ENCODE data around the gene BMF.
"Not testable (repeated sequence)": the region's sequence is repeated elsewhere in the genome, so short reads cannot be mapped to it uniquely, and the experiment has no call there.

BMF gene

DNA sequence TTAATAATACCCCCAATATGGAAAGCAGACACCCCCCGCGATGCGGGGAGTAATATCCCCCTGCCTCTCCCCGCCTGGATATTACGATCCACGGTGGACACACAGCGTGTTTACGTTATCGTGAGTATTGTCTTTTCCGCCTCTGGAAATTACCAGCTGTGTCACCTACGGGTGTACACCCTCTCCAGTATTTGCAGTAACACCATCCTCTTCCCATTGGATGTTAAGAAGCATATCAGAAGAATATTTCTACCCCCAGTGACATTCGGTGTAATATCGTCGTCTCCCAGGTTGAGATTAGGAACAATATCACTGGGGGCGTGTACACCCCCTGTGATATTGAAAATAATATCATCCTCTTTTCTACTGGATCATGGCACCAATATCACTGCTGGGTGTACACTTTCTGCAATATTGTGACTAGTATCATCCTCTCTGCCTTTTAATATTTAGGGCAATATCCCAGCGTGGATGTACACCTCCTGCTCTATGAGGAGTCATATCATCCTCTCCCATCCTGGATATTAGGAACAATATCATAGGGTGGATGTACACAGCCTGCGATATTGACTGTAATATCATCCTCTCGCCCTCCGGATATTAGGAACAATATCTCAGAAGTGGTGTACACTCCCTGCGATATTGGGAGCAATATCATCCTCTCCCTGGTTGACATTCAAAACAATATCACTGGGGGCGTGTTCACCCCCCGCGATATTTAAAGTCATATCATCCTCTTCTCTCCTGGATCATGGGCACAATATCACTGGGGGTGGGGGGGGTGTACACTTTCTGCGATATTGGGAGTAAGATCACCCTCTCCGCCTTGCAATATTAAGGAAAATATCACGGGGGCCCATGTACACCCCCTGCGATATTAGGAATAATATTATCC is 20.3 kb upstream of the BMF start:
- no peak for DNase-seq (ENCODE audit: low read depth)

- no peak for DNase-seq (ENCODE audit: low read depth)
Measured at GRCh38 chr15:40125950-40126349, 17.3 kb upstream of the BMF start.

GRCh38 chr15:40124807-40125285 is 16.2 kb upstream of the BMF start:
- DNase-seq (ENCODE audit: low read depth) = not testable (repeated sequence)

GRCh38 chr15:40124333-40124732 is 15.7 kb upstream of the BMF start:
- DNase-seq (ENCODE audit: low read depth) = not testable (repeated sequence)

DNA sequence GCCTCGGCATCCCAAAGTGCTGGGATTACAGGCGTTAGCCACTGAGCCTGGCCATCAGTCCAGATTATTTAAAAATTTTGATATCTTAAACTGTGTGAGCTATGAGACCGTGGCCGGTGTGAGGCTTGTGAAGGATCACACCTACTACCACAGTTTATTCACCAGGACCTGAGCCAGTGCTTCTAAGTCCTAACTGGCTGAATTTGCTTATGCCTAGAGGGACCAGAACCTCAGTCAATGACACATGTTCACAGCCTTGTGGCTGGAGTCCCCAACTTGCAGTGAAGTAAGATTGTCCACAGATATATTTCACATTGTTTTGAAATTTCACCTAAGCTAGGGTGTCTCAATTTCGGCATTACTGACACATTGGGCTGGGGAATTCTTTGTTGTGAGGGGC is 15.2 kb upstream of the BMF start:
- DNase-seq (ENCODE audit: low read depth) = not testable (repeated sequence)

DNA sequence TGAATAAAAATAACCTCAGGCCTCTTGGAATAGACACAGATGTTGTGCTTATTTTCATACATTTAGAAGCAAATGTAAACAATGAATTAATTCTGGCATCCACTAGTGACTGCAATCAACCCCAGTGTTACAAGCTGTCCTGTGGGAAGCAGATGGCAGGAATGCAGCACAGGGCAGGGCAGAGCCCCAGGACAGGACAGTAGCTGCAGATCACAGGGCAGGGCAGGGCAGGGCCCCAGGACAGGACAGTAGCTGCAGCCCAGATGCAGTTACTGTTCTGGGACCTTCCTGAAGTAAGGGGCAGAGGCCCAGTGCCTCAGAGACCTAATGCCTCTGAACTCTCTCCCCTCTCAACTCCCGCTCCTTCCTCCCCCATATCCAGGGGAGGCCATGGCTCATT is 14.3 kb upstream of the BMF start:
- DNase-seq (ENCODE audit: low read depth) = not testable (repeated sequence)

- DNase-seq (ENCODE audit: low read depth) = no peak
Measured at GRCh38 chr15:40121911-40122638, 13.4 kb upstream of the BMF start.

- no peak for DNase-seq (ENCODE audit: low read depth)
Measured at GRCh38 chr15:40118473-40118872, 9.8 kb upstream of the BMF start.

- DNase-seq (ENCODE audit: low read depth) = no peak
Measured at GRCh38 chr15:40115670-40116093, 7.0 kb upstream of the BMF start.

DNA sequence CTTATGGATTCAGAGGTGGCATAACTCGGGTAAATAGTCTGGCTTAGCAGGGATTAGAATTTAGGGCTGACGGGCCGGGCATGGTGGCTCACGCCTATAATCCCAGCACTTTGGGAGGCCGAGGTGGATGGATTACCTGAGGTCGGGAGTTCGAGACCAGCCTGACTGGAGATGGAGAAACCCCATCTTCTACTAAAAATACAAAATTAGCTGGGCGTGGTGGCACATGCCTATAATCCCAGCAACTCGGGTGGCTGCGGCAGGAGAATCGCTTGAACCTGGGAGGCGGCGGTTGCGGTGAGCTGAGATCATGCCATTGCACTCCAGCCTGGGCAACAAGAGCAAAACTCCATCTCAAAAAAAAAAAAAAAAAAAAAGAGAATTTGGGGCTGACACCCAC is 6.4 kb upstream of the BMF start:
- not testable (repeated sequence) for DNase-seq (ENCODE audit: low read depth)

- no peak for DNase-seq (ENCODE audit: low read depth)
Measured at GRCh38 chr15:40114218-40114617, 5.5 kb upstream of the BMF start.

DNA sequence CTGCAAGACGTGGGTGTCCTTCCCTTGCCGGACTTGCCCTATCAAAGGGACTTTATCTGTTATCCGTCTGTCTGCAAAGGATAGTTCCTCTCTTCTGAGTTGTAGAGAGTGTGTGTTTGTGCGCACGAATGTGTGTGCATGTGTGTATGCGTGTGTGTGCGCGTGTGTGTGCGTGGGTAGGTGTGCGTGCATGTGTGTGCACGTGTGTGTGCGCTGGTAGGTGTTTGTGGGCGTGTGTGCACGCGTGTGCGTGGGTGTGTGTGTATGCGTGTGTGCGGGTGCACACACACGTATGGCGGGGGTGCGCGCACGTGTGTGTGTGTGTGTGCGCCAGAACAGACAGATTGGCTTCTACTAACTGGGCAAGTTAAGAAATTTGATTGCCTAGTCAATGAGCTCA is 4.1 kb upstream of the BMF start:
- DNase-seq (ENCODE audit: low read depth) = no peak

GRCh38 chr15:40111888-40112287 is 3.2 kb upstream of the BMF start:
- DNase-seq (ENCODE audit: low read depth) = no peak

- DNase-seq (ENCODE audit: low read depth) = no peak
Measured at GRCh38 chr15:40110866-40111550, 2.3 kb upstream of the BMF start.

- peak; percentile 31 for DNase-seq (ENCODE audit: low read depth)
Measured at GRCh38 chr15:40108061-40108854, 421 bp downstream of the BMF start.

- DNase-seq (ENCODE audit: low read depth) = peak; percentile 47
Measured at GRCh38 chr15:40106203-40107161, 2.2 kb downstream of the BMF start.

DNA sequence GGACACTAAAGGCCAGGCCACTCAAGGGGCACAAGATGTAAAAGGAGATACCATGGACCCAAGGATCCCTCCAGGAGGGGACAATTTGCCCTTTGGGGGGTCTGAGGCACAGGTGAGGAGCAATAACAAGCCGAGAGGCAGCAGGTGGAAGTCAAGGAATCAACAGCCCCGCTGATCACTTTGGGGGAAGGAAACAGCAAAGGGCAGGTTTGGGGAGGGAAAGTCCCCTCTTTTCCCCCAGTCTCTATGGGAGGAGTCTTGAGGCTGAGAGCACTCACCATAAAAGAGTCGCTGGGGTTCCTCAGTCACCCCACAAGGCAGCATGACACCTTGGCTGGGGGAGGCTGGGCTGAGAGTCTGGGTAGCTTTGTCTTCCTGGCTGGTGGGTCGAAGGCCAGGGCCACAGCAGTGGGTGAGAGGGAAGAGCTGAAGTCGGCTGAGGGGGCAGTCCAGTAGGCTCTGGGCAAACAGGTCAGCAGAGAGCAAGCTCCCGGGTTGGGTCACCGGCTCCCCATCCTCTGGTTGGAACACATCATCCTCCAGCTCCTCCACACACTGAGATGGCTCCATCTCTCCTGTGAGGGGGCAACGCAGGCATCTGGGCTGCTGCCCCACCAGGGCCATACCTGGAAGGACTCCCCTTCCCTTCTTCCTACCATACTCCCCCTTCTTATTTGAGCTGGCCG is 3.0 kb downstream of the BMF start:
- no peak for DNase-seq (ENCODE audit: low read depth)

DNA sequence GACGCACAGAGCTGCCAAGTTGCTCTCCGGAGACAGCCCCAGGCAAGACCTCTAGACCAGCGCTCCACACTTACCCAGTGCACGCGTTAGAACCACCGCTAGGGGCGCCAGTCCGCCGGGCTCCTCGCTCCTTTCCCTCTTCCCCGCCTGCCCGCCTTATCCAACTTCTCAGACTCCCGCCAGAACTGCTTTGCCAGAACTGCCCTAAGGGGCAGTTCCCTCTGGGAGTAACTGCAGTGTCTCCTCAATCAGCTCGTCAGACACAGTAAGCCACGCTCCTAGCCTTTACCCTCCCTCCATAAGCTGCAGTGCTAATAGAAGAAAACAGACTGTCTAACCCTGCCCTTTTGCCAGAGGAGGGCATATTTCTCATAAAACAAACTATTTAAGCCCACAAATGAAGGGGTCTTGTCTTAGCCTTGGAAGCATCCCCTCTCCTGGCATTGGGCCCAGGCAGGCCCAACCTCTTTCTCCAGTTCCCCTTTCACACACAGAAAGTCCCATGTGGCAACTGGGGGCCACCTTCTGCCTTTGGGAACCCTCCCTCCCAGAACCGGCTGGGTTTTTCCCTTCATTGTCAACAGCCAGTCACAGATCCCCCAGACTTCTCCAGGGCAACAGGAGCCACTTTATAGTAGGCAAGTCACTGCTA is 3.7 kb downstream of the BMF start:
- DNase-seq (ENCODE audit: low read depth) = peak; percentile 90

GRCh38 chr15:40104296-40104864 is 4.3 kb downstream of the BMF start:
- no peak for DNase-seq (ENCODE audit: low read depth)
